Calu3 (cell line): ENCODE data around the gene NUP93. TPM values are rescaled to one million over a fixed set of nuclear protein-coding genes. Genes with fewer than 3 reads are reported as not detected.

Experiments used
- BruUV-seq: library from RNA; stranded (reverse); fragments of 400-500 nt; replicated peaks from 2 replicates; lab custom pipeline; 2021; lab: Mats Ljungman, UMichigan
- CTCF ChIA-PET: fragments of 300-600 bp; sonication (Branson Sonifier 250); formaldehyde crosslinking; loops from one replicate; lab custom pipeline; 2022; ENCODE audit warnings: antibody characterized with exemption; lab: Charles Lee
- DNase-seq: peaks from one replicate; pipeline ENCODE4 v3.0.0; 2022
- H3K27ac Mint-ChIP-seq: one replicate; pipeline ENCODE4 v1.8.0; 2022; ENCODE audit warnings: mixed read lengths; ENCODE audit not compliant: unreplicated experiment
- H3K27me3 Mint-ChIP-seq: one replicate; pipeline ENCODE4 v1.8.0; 2022; ENCODE audit warnings: mixed read lengths; ENCODE audit not compliant: unreplicated experiment
- H3K36me3 Mint-ChIP-seq: one replicate; pipeline ENCODE4 v1.8.0; 2022; ENCODE audit warnings: mild to moderate bottlenecking, moderate library complexity, mixed read lengths; ENCODE audit not compliant: insufficient read depth, unreplicated experiment
- H3K4me1 Mint-ChIP-seq: one replicate; pipeline ENCODE4 v1.8.0; 2022; ENCODE audit warnings: mild to moderate bottlenecking, low read depth, mixed read lengths; ENCODE audit not compliant: unreplicated experiment
- H3K4me3 Mint-ChIP-seq: one replicate; pipeline ENCODE4 v1.8.0; 2022; ENCODE audit warnings: mild to moderate bottlenecking, low read depth, moderate library complexity, mixed read lengths; ENCODE audit not compliant: unreplicated experiment
- H3K9me3 Mint-ChIP-seq: one replicate; pipeline ENCODE4 v1.8.0; 2022; ENCODE audit warnings: low read depth, mixed read lengths; ENCODE audit not compliant: unreplicated experiment
- intact Hi-C: fragments of 100-400 bp; cut with micrococcal nuclease; formaldehyde crosslinking; loops from one replicate; pipeline ENCODE4 v1.10.0; 2022; ENCODE audit not compliant: unreplicated experiment
- total RNA-seq: library from RNA; stranded (reverse); gene quantifications from 2 replicates; pipeline ENCODE4 v1.2.3, GENCODE V29; 2022
- TF ChIP-seq, protein P1 (sequence below): fragments of 200-600 bp; IDR thresholded peaks from one replicate; pipeline ENCODE4 v1.8.0; 2022; ENCODE audit warnings: antibody characterized with exemption; ENCODE audit not compliant: unreplicated experiment

Gene NUP93
- total RNA-seq, 1 experiment from 2014 or later: 120 TPM

DNA sequence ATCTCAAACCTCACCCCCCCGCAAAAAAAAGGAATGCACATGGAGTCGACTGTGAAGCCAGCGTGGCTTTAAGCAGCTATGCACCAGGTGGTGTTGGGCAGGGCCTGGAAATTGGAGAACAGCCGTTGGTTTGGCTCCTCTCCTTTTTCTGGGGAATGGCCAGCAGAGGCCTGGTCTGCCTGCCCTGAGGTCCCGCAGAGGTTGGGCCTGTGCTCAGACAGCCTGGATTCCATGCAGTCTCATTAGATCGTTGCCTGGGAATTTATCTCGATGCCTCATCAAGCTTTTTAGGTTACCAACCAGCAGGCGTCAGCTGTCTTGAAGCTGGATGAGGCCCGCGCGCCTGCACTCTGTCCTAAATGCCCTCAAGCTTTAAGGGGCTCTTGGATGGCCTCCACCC, 144.9 kb downstream of the NUP93 start:
- peaks cover 8% of the 10 kb centered on the region for H3K27me3 Mint-ChIP-seq
- H3K4me3 Mint-ChIP-seq: no peak overlapping the region
- BruUV-seq: no TSS peak
- H3K9me3 Mint-ChIP-seq: no peaks in the 10 kb centered on the region
- no peaks in the 10 kb centered on the region for H3K36me3 Mint-ChIP-seq
- CTCF ChIA-PET: interaction anchor here (0.6 kb wide), 1 partner anchor 576 kb away, joined by 4 read pairs; no protein-coding TSS in a partner anchor
- no peak for DNase-seq
- H3K27ac Mint-ChIP-seq: no peak overlapping the region
- intact Hi-C loops: no loop called here
- H3K4me1 Mint-ChIP-seq: no peaks in the 10 kb centered on the region
- TF ChIP-seq, protein P1, sequence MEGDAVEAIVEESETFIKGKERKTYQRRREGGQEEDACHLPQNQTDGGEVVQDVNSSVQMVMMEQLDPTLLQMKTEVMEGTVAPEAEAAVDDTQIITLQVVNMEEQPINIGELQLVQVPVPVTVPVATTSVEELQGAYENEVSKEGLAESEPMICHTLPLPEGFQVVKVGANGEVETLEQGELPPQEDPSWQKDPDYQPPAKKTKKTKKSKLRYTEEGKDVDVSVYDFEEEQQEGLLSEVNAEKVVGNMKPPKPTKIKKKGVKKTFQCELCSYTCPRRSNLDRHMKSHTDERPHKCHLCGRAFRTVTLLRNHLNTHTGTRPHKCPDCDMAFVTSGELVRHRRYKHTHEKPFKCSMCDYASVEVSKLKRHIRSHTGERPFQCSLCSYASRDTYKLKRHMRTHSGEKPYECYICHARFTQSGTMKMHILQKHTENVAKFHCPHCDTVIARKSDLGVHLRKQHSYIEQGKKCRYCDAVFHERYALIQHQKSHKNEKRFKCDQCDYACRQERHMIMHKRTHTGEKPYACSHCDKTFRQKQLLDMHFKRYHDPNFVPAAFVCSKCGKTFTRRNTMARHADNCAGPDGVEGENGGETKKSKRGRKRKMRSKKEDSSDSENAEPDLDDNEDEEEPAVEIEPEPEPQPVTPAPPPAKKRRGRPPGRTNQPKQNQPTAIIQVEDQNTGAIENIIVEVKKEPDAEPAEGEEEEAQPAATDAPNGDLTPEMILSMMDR: no peak

DNA sequence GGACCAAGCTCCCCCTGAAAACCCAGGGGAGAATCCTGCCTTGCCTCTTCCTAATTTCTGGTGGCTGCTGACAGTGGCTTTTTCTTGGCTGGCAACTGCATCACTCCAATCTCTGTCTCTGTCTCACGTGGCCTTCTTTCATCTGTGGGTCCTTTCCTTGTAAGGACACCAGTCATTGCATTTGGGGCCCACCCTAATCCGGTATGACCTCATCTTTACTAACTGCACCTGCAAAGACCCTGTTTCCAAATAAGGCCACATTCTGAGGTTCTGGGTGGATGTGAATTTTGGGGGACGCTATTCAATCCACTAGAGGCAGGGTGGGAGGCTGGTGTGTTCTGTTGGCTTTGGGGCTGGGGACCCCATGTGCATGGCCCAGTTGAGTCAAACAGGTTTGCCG, 146.1 kb downstream of the NUP93 start:
- H3K36me3 Mint-ChIP-seq: no peaks in the 10 kb centered on the region
- CTCF ChIA-PET: no interaction called here
- peaks cover 20% of the 10 kb centered on the region for H3K27me3 Mint-ChIP-seq
- intact Hi-C loops: no loop called here
- no peak for DNase-seq
- H3K4me3 Mint-ChIP-seq: no peak overlapping the region
- no peaks in the 10 kb centered on the region for H3K4me1 Mint-ChIP-seq
- no TSS peak for BruUV-seq
- H3K9me3 Mint-ChIP-seq: no peaks in the 10 kb centered on the region
- H3K27ac Mint-ChIP-seq: no peak overlapping the region
- TF ChIP-seq, protein P1: no peak

DNA sequence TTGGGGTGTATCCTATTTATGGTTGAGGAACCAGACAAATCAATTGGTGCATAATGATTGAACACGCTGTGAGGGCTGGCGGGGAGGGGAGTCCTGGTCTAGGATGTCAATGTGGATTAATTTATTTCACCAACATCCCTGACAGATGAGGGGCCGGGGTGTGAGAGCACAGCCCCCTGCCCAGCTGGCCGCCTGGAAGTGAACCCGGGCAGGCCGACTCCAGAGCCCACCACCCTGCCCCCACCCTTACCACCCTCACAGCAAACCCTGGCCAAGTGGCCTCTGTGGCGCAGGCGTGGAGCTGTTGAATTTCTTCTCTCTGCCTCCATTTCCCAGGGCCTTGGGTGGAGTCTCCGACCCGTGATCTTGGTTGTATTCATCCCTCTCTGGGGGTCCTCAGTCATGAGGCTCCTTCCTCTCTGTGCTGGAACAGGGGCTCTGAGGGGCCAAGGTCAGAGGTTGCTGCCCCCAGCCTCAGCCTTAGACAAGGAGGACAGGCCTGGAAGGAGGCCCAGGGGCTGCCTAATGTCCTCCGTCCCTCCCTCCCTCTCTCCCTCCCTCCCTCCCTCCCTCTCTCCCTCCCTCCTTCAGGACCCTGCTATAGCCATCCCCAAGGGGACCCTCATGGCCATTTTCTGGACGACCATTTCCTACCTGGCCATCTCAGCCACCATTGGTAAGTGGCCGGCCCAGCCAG, 147.7 kb downstream of the NUP93 start:
- Mint-ChIP-seq H3K4me3 (no peak overlapping the region), H3K27me3 (peaks cover 30% of the 10 kb centered on the region), H3K4me1 (no peaks in the 10 kb centered on the region), H3K27ac (no peak overlapping the region), H3K9me3 (no peaks in the 10 kb centered on the region), H3K36me3 (no peaks in the 10 kb centered on the region)
- intact Hi-C loops: no loop called here
- CTCF ChIA-PET: no interaction called here
- DNase-seq: no peak
- TF ChIP-seq, protein P1: no peak
- BruUV-seq: no TSS peak

DNA sequence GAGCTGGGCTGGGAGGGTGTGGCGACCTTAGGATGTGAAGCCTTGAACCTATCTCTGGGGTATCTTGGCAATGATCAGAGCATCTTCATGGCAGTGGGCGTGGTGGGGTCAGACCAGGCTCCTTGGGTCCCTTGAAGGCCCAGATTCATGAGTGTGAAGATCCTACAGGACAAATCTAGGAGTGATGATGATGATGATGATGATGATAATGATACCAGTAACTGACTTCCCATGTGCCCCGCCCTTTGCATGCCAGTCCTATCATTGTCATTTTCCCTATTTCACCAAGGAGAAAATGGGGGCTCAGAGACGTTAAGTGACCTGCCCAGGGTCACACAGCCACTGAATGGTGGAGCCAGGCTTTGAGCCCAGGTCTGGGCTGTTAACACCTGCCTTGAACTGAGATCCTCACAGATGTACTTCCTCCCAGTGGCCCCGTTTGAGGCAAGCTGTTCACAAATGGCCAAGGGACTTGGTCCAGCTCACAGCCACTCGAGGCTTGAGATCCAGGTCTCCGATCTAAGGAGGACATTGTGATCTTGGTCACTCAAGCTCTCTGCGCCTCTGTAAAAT, 148.4 kb downstream of the NUP93 start:
- TF ChIP-seq, protein P1: no peak
- Mint-ChIP-seq H3K9me3 (no peaks in the 10 kb centered on the region), H3K4me1 (no peaks in the 10 kb centered on the region), H3K27ac (no peak overlapping the region), H3K27me3 (peaks cover 30% of the 10 kb centered on the region), H3K36me3 (no peaks in the 10 kb centered on the region), H3K4me3 (no peak overlapping the region)
- no TSS peak for BruUV-seq
- no peak for DNase-seq
- CTCF ChIA-PET: no interaction called here
- intact Hi-C loops: no loop called here
